Measurements from ENCODE around the gene NOSIP. TPM values are rescaled to one million over a fixed set of nuclear protein-coding genes. Genes with fewer than 3 reads are reported as not detected.

The NOSIP gene
- total and polyA plus RNA-seq, 2 of the 4 experiments (the other 2 are of a cell fraction) = 118 to 138 TPM

DNA sequence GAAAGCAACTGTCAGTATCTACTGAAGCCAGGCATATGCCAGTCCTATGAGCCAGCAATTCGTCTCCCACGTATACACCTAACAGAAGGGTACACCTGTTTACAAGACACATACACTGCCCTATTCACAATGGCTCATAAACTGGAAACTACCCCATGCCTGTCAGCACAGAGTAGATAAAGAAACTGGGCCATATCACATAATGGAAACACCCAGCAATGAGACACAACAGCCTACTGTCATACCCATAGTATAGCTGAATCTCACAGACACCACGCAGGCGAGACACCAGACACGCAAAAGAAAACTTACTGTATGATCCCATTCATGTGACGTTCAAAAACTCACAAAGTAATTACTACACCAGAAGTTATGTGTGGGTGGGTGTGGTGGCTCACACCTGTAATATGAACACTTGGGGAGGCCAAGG is 15.7 kb downstream of the NOSIP start:
- H3K27ac ChIP-seq (ENCODE audit: insufficient read depth, low read length) = no peak overlapping the region
- intact Hi-C loops (cut with micrococcal nuclease) (no loop called here), dilution Hi-C loops (cut with HindIII; ENCODE audit: low sequenced_read_pairs, unreplicated experiment) (no loop called here), in situ Hi-C loops (cut with MboI; ENCODE audit: low sequenced_read_pairs) (loop anchor here (25.0 kb wide), 1 partner anchor 302 kb away; no protein-coding TSS in a partner anchor)
- no peak overlapping the region for H2BK5ac ChIP-seq (ENCODE audit: low read depth, low read length, poor library complexity, severe bottlenecking)
- H4K8ac ChIP-seq (ENCODE audit: low read depth in 2 of 2, low read length in 2 of 2) = no peak overlapping the region
- TF ChIP-seq RCOR1 (IDR thresholded peaks at IDR 0.05; ENCODE audit: insufficient replicate concordance, low read length) (no peak), CEBPB (IDR thresholded peaks at IDR 0.05; ENCODE audit: low read depth, low read length) (no peak), NFE2L2 (IDR thresholded peaks at IDR 0.05; ENCODE audit: low read depth, low read length) (no peak), FOS (IDR thresholded peaks at IDR 0.05; ENCODE audit: low read depth, low read length) (no peak), RFX5 (IDR thresholded peaks at IDR 0.05; ENCODE audit: low read depth, low read length) (no peak), BHLHE40 (IDR thresholded peaks at IDR 0.05; ENCODE audit: low read depth, low read length) (no peak), MAFK (IDR thresholded peaks at IDR 0.05; ENCODE audit: low read depth, low read length) (no peak), RAD21 (IDR thresholded peaks at IDR 0.05; ENCODE audit: low read length) (no peak), MAZ (IDR thresholded peaks at IDR 0.05; ENCODE audit: borderline replicate concordance, low read depth, low read length) (no peak), CHD1 (IDR thresholded peaks at IDR 0.05; ENCODE audit: low read depth, low read length) (no peak), SMC3 (IDR thresholded peaks at IDR 0.05; ENCODE audit: low read depth, low read length) (no peak), POLR2A (IDR thresholded peaks at IDR 0.05; ENCODE audit: low read depth, low read length) (no peak), MXI1 (IDR thresholded peaks at IDR 0.05; ENCODE audit: borderline replicate concordance, low read depth, low read length) (no peak)
- TF ChIP-seq, protein P1, sequence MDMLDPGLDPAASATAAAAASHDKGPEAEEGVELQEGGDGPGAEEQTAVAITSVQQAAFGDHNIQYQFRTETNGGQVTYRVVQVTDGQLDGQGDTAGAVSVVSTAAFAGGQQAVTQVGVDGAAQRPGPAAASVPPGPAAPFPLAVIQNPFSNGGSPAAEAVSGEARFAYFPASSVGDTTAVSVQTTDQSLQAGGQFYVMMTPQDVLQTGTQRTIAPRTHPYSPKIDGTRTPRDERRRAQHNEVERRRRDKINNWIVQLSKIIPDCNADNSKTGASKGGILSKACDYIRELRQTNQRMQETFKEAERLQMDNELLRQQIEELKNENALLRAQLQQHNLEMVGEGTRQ (IDR thresholded peaks at IDR 0.05; ENCODE audit: low read depth, low read length) = no peak
- TF ChIP-seq, protein P2, sequence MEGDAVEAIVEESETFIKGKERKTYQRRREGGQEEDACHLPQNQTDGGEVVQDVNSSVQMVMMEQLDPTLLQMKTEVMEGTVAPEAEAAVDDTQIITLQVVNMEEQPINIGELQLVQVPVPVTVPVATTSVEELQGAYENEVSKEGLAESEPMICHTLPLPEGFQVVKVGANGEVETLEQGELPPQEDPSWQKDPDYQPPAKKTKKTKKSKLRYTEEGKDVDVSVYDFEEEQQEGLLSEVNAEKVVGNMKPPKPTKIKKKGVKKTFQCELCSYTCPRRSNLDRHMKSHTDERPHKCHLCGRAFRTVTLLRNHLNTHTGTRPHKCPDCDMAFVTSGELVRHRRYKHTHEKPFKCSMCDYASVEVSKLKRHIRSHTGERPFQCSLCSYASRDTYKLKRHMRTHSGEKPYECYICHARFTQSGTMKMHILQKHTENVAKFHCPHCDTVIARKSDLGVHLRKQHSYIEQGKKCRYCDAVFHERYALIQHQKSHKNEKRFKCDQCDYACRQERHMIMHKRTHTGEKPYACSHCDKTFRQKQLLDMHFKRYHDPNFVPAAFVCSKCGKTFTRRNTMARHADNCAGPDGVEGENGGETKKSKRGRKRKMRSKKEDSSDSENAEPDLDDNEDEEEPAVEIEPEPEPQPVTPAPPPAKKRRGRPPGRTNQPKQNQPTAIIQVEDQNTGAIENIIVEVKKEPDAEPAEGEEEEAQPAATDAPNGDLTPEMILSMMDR (conservative IDR thresholded peaks at IDR 0.05; ENCODE audit: low read depth, low read length) = no peak
- TF ChIP-seq, protein P3, sequence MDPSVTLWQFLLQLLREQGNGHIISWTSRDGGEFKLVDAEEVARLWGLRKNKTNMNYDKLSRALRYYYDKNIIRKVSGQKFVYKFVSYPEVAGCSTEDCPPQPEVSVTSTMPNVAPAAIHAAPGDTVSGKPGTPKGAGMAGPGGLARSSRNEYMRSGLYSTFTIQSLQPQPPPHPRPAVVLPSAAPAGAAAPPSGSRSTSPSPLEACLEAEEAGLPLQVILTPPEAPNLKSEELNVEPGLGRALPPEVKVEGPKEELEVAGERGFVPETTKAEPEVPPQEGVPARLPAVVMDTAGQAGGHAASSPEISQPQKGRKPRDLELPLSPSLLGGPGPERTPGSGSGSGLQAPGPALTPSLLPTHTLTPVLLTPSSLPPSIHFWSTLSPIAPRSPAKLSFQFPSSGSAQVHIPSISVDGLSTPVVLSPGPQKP (IDR thresholded peaks at IDR 0.05; ENCODE audit: borderline replicate concordance, low read depth, low read length) = no peak
- H3K56ac ChIP-seq (ENCODE audit: extremely low read depth, insufficient read depth, low read length) = no peak overlapping the region
- no peak for ATAC-seq (ENCODE audit: low read depth)
- CTCF ChIA-PET = interaction anchor here (0.5 kb wide), 1 partner anchor 29 kb away, joined by 3 read pairs; no protein-coding TSS in a partner anchor
- no TSS peak for BruUV-seq (replicated peaks)
- H3K23ac ChIP-seq (ENCODE audit: low read depth, low read length) = no peak overlapping the region
- no peak overlapping the region for H3K14ac ChIP-seq (replicated peaks; ENCODE audit: low read depth, low read length)
- H3K36me3 ChIP-seq (ENCODE audit: control insufficient read depth, insufficient read depth, low read length) = peaks cover 18% of the 10 kb centered on the region
- DNase-seq = no peak
- H4K91ac ChIP-seq (ENCODE audit: insufficient read depth, low read depth, low read length) = no peak overlapping the region
- H2BK20ac ChIP-seq (ENCODE audit: low read depth, low read length) = no peak overlapping the region
- no peak overlapping the region for H3K4me2 ChIP-seq (ENCODE audit: low read depth, low read length)
- H2AFZ ChIP-seq (replicated peaks; ENCODE audit: low read length, poor library complexity) = no peak overlapping the region
- no peak overlapping the region for H3K4ac ChIP-seq (ENCODE audit: low read depth, low read length)
- POLR2A ChIA-PET (ENCODE audit: unreplicated experiment) = no interaction called here
- H2BK120ac ChIP-seq (ENCODE audit: low read depth, low read length) = no peak overlapping the region
- 0 out of 2 replicates have a peak, but pooled peaks cover 6% of the 10 kb centered on the region for H3K9me1 ChIP-seq (ENCODE audit: insufficient read depth, low read length)
- H3K4me3 ChIP-seq (ENCODE audit: insufficient read depth, low read depth, low read length) = no peak overlapping the region
- H3K4me1 ChIP-seq (ENCODE audit: control insufficient read depth, insufficient read depth, low read length) = no peaks in the 10 kb centered on the region
- H2AK5ac ChIP-seq (ENCODE audit: low read depth, low read length) = no peak overlapping the region
- no peak overlapping the region for H3K9ac ChIP-seq (ENCODE audit: low read depth, low read length)
- H3K79me1 ChIP-seq (ENCODE audit: low read depth in 1 of 2, low read length in 2 of 2) = peaks cover 41 to 75% of the 10 kb centered on the region in 2 experiments
- H3K18ac ChIP-seq (ENCODE audit: low read depth, low read length) = no peak overlapping the region
- H3K9me3 ChIP-seq (ENCODE audit: control insufficient read depth, insufficient read depth, low read length) = no peaks in the 10 kb centered on the region
- H3K27me3 ChIP-seq (ENCODE audit: control insufficient read depth, insufficient read depth, low read length) = no peaks in the 10 kb centered on the region
- H2BK15ac ChIP-seq (ENCODE audit: low read depth, low read length) = no peak overlapping the region
- peaks cover 35% of the 10 kb centered on the region for H4K20me1 ChIP-seq (ENCODE audit: insufficient read depth, low read length)
- WGBS, 2 experiments (ENCODE audit: extremely low coverage in 2 of 2, insufficient read length in 1 of 2) = no CpG with 5 or more reads among the region's 6 CpGs
- no peak overlapping the region for H4K5ac ChIP-seq (ENCODE audit: low read depth, low read length)
- no peak overlapping the region for H2AK9ac ChIP-seq (replicated peaks; ENCODE audit: low read depth, low read length, poor library complexity)

Data from IMR-90 (cell line).